ENCODE measurements around the gene MTOR.

DNA sequence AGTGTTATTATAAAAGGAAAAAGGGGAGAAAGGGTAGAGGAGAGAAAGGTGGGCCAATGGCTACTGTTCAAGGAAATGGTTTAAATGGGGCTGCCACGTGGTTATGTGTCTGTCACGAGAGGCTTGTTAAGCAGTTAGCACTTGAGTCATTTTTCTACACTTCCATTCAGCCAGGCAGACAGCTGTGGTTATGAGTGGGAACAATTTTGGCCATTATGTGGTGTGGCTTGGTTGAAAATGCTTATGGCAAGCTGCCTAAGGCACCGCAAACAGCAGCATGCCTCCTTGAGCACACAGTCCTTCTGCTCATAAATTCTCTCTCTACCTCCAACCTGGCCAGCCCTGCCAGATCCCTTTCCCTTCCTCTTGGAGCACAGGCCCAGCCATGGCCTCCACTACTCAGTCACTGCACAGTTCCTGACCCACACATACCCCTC lies 199.4 kb downstream of the MTOR start:
- TF ChIP-seq CTCF (IDR thresholded peaks at IDR 0.05): no peak
- no peak for TF ChIP-seq EZH2phosphoT487 (IDR thresholded peaks at IDR 0.05)

Data from neural progenitor cell (in vitro differentiated cells).